Heart left ventricle (tissue), 13 donors: ENCODE results near the gene GEN1.

Experiments
- POLR2A ChIP-seq, 2 donors: fragments of 450-650 bp; IDR thresholded peaks; one replicate each; pipeline ENCODE4 v1.6.1; 2017; ENCODE audit warnings: antibody characterized with exemption in 2 of 2, mild to moderate bottlenecking in 2 of 2, moderate library complexity in 2 of 2
- TF ChIP-seq, protein P1 (sequence below), 12 donors: fragments of 200-600 bp; sonication (generic) in 4 of 12; IDR thresholded peaks; one replicate each; pipeline versions ENCODE4 v1.5.0 to v1.8.0; 2018 to 2022; ENCODE audit warnings: antibody characterized with exemption in 12 of 12, mild to moderate bottlenecking in 5 of 12
- donor health status: ischemic (EF 13 %, LVEDD 7.1; RV severe dilation, severe dysfunction).
- donor health status: DM: no; HTN: yes; CAD: no.
- donor health status: DM: no; HTN: no; CAD: no.
- donor health status: ischemic (EF 25% LVEDD 6.9; RV normal size, moderate dysfunction).
- donor health status: ischemic (EF 25% LVEDD 5.7; RV mildly dilated, moderate dysfunction).
- donor health status: ischemic (EF 35%, LVEDD 5.7; RV mildly dilated, moderate dysfunction).
- donor health status: nonischemic (EF 11% LVEDD 7.7; RV severe dilation, severe dysfunction).
- donor health status: DM: yes; HTN: yes; CAD: no.
- donor health status: PGD.
- donor health status: ischemic (EF 29% LVEDD 5.4; RV normal size, mild dysfunction).
- donor health status: nonischemic (EF 23%, LVEDD 6.1; RV moderate dilation, normal function).

DNA sequence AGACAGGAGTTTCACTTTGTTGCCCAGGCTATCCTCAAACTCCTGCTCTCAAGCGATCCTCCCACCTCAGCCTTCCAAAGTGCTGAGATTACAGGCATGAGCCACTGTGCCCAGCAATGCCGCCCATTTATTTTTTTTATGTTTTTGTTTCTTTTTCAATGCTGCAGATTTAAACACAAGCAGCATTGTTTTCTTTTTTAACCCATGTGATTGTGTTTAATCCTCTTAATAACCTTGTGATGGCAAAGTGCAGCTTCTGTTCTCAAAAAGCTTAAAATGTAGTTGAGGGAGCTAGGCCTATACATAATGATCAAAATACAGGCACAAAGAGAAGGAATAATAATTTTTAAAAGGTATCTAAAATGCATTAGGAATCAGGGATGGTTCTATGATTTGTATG is 73.8 kb downstream of the GEN1 start:
- TF ChIP-seq, protein P1, sequence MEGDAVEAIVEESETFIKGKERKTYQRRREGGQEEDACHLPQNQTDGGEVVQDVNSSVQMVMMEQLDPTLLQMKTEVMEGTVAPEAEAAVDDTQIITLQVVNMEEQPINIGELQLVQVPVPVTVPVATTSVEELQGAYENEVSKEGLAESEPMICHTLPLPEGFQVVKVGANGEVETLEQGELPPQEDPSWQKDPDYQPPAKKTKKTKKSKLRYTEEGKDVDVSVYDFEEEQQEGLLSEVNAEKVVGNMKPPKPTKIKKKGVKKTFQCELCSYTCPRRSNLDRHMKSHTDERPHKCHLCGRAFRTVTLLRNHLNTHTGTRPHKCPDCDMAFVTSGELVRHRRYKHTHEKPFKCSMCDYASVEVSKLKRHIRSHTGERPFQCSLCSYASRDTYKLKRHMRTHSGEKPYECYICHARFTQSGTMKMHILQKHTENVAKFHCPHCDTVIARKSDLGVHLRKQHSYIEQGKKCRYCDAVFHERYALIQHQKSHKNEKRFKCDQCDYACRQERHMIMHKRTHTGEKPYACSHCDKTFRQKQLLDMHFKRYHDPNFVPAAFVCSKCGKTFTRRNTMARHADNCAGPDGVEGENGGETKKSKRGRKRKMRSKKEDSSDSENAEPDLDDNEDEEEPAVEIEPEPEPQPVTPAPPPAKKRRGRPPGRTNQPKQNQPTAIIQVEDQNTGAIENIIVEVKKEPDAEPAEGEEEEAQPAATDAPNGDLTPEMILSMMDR (IDR thresholded peaks at IDR 0.05): no peak
- TF ChIP-seq POLR2A (IDR thresholded peaks at IDR 0.05): no peak
